ENCODE measurements around the gene IZUMO1. TPM values are rescaled to one million over a fixed set of nuclear protein-coding genes. Genes with fewer than 3 reads are reported as not detected.

The IZUMO1 gene
- total RNA-seq, 4 donors from 2014 or later, result not detected

DNA sequence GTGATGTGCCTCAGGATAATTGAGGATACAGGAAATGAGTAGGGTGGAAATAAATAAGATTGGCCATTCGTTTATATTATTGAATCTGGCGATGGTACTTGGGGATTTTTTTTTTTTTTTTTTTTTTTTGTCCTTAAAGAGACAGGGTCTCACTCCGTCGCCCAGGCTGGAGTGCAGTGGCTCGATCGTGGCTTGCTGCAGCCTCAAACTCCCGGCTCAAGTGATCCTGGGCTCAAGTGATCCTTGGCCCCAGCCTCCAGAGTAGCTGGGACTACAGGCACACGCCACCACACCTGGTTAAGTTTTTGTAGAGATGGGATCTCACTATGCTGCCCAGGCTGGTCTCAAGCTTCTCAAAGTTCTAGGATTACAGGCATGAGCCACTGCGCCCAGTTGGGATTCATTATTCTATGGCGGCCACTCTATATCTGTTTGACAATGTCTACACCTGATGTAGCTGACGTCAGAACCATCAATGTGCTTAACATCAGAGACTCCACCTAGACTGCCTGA lies 24.5 kb downstream of the IZUMO1 start:
- Histone ChIP-seq H3K4me3 (no peak overlapping the region), H3K27me3 (no peaks in the 10 kb centered on the region), H3K27ac (no peak overlapping the region), H3K4me1 (peaks cover 4 to 23% (median 7%) of the 10 kb centered on the region in 4 donors), H3K36me3 (no peaks in the 10 kb centered on the region), H3K9me3 (no peaks in the 10 kb centered on the region)
- no peak for TF ChIP-seq POLR2A (IDR thresholded peaks at IDR 0.05)
- TF ChIP-seq, protein P1, sequence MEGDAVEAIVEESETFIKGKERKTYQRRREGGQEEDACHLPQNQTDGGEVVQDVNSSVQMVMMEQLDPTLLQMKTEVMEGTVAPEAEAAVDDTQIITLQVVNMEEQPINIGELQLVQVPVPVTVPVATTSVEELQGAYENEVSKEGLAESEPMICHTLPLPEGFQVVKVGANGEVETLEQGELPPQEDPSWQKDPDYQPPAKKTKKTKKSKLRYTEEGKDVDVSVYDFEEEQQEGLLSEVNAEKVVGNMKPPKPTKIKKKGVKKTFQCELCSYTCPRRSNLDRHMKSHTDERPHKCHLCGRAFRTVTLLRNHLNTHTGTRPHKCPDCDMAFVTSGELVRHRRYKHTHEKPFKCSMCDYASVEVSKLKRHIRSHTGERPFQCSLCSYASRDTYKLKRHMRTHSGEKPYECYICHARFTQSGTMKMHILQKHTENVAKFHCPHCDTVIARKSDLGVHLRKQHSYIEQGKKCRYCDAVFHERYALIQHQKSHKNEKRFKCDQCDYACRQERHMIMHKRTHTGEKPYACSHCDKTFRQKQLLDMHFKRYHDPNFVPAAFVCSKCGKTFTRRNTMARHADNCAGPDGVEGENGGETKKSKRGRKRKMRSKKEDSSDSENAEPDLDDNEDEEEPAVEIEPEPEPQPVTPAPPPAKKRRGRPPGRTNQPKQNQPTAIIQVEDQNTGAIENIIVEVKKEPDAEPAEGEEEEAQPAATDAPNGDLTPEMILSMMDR (IDR thresholded peaks at IDR 0.05), result no peak
- no peak for TF ChIP-seq EP300 (IDR thresholded peaks at IDR 0.05; ENCODE audit: low read depth)
- TF ChIP-seq POLR2AphosphoS5 (IDR thresholded peaks at IDR 0.05), result no peak
- no peak for DNase-seq
- intact Hi-C loops (cut with DNase I; ENCODE audit: low total_unique reads) (no loop called here), in situ Hi-C loops (cut with MboI; ENCODE audit: low pct_ligation_motif_present in 1 of 4, low pct_unique_long_range_greater_than_20kb in 1 of 4, low sequenced_read_pairs in 3 of 4) (no loop called here)
- WGBS, 2 donors (ENCODE audit: low coverage in 1 of 2), result 36 to 74% methylated on average over 3 to 11 of the region's 11 CpGs

DNA sequence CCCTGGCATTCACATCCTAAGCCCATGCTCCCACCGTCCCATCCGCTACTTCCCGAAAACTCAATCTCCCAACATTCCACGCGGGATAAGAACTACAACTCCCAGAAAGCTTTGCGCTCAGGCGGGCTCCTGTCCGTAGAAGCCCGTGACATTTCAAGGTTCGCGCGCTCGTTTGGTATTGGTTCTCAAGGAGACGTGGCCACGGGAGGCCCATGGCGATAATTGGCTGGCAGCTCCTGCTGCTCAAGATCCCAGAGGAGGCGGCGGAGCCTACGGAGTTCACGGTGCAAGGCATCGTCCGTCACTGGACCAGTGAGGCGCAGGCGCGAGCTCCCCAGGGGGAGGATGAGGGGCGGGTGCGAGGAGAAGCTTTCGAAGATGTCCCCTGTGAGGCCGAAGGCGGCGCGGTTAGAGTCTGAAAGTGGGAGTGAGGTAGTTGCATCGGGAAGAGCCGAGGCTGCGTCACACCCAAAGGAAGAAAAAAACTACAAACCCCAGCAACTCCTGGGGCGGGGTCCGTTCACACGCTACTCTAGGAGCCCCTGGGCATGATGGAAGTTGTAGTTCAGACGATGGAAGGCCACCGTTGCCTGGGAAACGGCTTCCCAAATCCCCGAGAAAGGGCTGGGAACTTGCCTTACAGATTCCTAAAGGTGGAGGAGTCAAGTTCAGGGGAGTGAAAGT lies 26.0 kb downstream of the IZUMO1 start:
- no peaks in the 10 kb centered on the region for H3K9me3 ChIP-seq
- 0 to 13% methylated on average over 1 to 42 of the region's 42 CpGs for WGBS, 2 donors (ENCODE audit: low coverage in 1 of 2)
- H3K27me3 ChIP-seq, result no peaks in the 10 kb centered on the region
- H3K4me3 ChIP-seq, result peak overlapping the region; percentile 8 to 67 (median 43)
- H3K4me1 ChIP-seq, result peaks cover 7 to 36% (median 19%) of the 10 kb centered on the region in 4 donors
- H3K27ac ChIP-seq, result peak overlapping the region; percentile 81 to 88 (median 86)
- peak; percentile 99 for DNase-seq
- in situ Hi-C loops (cut with MboI; ENCODE audit: low pct_ligation_motif_present in 1 of 4, low pct_unique_long_range_greater_than_20kb in 1 of 4, low sequenced_read_pairs in 3 of 4) (no loop called here), intact Hi-C loops (cut with DNase I; ENCODE audit: low total_unique reads) (no loop called here)
- TF ChIP-seq POLR2AphosphoS5 (IDR thresholded peaks at IDR 0.05) (peak in 2 of 3 donors; percentile 36 to 50), EP300 (IDR thresholded peaks at IDR 0.05; ENCODE audit: low read depth) (no peak)
- no peaks in the 10 kb centered on the region for H3K36me3 ChIP-seq

DNA sequence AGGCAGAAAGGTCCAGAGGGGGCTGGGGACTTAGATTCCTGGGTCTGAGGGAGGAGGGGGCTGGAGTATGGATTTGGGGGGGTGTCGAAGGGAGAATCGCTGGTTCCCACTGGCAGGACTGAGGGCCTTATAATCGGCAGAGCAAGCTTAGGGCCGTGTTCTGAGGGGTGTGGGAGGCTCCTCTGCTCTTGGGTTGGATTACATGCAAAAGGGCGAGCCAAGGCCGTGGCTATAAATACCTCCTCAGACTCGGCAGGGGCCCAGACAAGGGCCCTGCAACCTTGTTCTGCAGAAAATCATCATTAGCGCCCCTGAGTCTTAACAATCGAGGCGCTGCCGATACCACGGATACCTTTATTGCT lies 26.5 kb downstream of the IZUMO1 start:
- in situ Hi-C loops (cut with MboI; ENCODE audit: low pct_ligation_motif_present in 1 of 4, low pct_unique_long_range_greater_than_20kb in 1 of 4, low sequenced_read_pairs in 3 of 4), result no loop called here
- Histone ChIP-seq H3K36me3 (no peaks in the 10 kb centered on the region), H3K27me3 (no peaks in the 10 kb centered on the region), H3K4me1 (peaks cover 13 to 36% (median 24%) of the 10 kb centered on the region in 4 donors), H3K27ac (peak overlapping the region; percentile 81 to 88 (median 86)), H3K9me3 (no peaks in the 10 kb centered on the region), H3K4me3 (peak overlapping the region in 2 of 4 donors; percentile 40 to 67)
- 24 to 46% methylated on average over 7 to 12 of the region's 12 CpGs for WGBS, 2 donors (ENCODE audit: low coverage in 1 of 2)
- TF ChIP-seq, protein P1 (IDR thresholded peaks at IDR 0.05), result no peak
- no peak for DNase-seq
- intact Hi-C loops (cut with DNase I; ENCODE audit: low total_unique reads), result no loop called here

- TF ChIP-seq EP300 (IDR thresholded peaks at IDR 0.05; ENCODE audit: low read depth) (no peak), POLR2A (IDR thresholded peaks at IDR 0.05) (no peak), POLR2AphosphoS5 (IDR thresholded peaks at IDR 0.05) (no peak)
- TF ChIP-seq, protein P1 (IDR thresholded peaks at IDR 0.05), result no peak
- 78 to 85% methylated on average over 12 to 33 of the region's 33 CpGs for WGBS, 2 donors (ENCODE audit: low coverage in 1 of 2)
- Histone ChIP-seq H3K4me1 (peaks cover 17 to 40% (median 31%) of the 10 kb centered on the region in 4 donors), H3K27ac (peak within 1 kb of the TSS; percentile 81 to 88 (median 86)), H3K27me3 (no peaks in the 10 kb centered on the region), H3K36me3 (no peaks in the 10 kb centered on the region), H3K9me3 (no peaks in the 10 kb centered on the region), H3K4me3 (peak within 1 kb of the TSS in 2 of 4 donors; percentile 40 to 67)
- DNase-seq, result no peak
- in situ Hi-C loops (cut with MboI; ENCODE audit: low pct_ligation_motif_present in 1 of 4, low pct_unique_long_range_greater_than_20kb in 1 of 4, low sequenced_read_pairs in 3 of 4), result no loop called here
- intact Hi-C loops (cut with DNase I; ENCODE audit: low total_unique reads), result no loop called here
Observed at GRCh38 chr19:48719263-48720171, 27.2 kb downstream of the IZUMO1 start, which contains the start of gene MAMSTR. MAMSTR (minus strand) TSS chr19:48719725; CDS start chr19:48719031, 694 bp downstream.
